Measurements from ENCODE around the gene PPP1R15B.

DNA sequence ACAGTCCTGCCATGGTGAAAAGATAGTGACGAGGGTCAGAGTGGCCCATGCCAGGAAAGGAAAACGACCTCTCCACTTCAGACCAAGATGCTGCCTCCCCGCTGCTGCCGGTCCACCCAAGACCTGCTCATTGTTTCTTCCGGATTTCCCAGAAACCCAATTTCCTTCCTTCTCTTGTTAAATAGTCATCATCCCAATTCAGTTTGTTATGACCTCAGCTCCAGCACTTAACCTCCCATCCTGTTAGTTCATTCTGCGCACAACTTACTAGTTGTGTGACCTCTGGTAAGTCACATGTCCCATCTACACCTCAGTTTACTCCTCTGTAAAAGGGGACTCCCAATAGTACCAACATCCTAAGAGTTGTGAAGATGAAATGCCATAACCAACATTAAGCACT lies 29.9 kb upstream of the PPP1R15B start:
- TF ChIP-seq, protein P1, sequence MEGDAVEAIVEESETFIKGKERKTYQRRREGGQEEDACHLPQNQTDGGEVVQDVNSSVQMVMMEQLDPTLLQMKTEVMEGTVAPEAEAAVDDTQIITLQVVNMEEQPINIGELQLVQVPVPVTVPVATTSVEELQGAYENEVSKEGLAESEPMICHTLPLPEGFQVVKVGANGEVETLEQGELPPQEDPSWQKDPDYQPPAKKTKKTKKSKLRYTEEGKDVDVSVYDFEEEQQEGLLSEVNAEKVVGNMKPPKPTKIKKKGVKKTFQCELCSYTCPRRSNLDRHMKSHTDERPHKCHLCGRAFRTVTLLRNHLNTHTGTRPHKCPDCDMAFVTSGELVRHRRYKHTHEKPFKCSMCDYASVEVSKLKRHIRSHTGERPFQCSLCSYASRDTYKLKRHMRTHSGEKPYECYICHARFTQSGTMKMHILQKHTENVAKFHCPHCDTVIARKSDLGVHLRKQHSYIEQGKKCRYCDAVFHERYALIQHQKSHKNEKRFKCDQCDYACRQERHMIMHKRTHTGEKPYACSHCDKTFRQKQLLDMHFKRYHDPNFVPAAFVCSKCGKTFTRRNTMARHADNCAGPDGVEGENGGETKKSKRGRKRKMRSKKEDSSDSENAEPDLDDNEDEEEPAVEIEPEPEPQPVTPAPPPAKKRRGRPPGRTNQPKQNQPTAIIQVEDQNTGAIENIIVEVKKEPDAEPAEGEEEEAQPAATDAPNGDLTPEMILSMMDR (IDR thresholded peaks at IDR 0.05) = no peak
- TF ChIP-seq POLR2A (IDR thresholded peaks at IDR 0.05) = no peak
